ENCODE results near the gene KCNH2. TPM values are rescaled to one million over a fixed set of nuclear protein-coding genes. Genes with fewer than 3 reads are reported as not detected.

Gene KCNH2
- total RNA-seq, 6 experiments from 2014 or later = not detected

- Mint-ChIP-seq H3K27ac (no peak overlapping the region), H3K4me1 (ENCODE audit: low read depth) (peaks cover 7% of the 10 kb centered on the region; the same call in 1 of the 2 replicates), H3K27me3 (ENCODE audit: insufficient read depth) (peaks cover 33% of the 10 kb centered on the region), H3K9me3 (peaks cover 18% of the 10 kb centered on the region), H3K36me3 (ENCODE audit: low read depth) (peaks cover 14% of the 10 kb centered on the region), H3K4me3 (no peak overlapping the region)
- peak; percentile 81 for TF ChIP-seq CTCF (IDR thresholded peaks at IDR 0.05)
- peak; percentile 41 for DNase-seq
Measured at GRCh38 chr7:150986099-150986512, 8.0 kb upstream of the KCNH2 start.

- peak; percentile 11 for DNase-seq
- Mint-ChIP-seq H3K9me3 (no peaks in the 10 kb centered on the region), H3K27ac (no peak overlapping the region), H3K4me1 (ENCODE audit: low read depth) (peaks cover 7% of the 10 kb centered on the region; the same call in 1 of the 2 replicates), H3K36me3 (ENCODE audit: low read depth) (no peaks in the 10 kb centered on the region), H3K4me3 (no peak overlapping the region), H3K27me3 (ENCODE audit: insufficient read depth) (peaks cover 36% of the 10 kb centered on the region)
- TF ChIP-seq CTCF (IDR thresholded peaks at IDR 0.05) = no peak
Measured at GRCh38 chr7:150983893-150984368, 5.8 kb upstream of the KCNH2 start.

- Mint-ChIP-seq H3K36me3 (ENCODE audit: low read depth) (no peaks in the 10 kb centered on the region; the same call in 1 of the 2 replicates), H3K27ac (no peak overlapping the region), H3K4me1 (ENCODE audit: low read depth) (peaks cover 2% of the 10 kb centered on the region; the same call in 1 of the 2 replicates), H3K4me3 (no peak overlapping the region), H3K27me3 (ENCODE audit: insufficient read depth) (peaks cover 34% of the 10 kb centered on the region), H3K9me3 (no peaks in the 10 kb centered on the region)
- DNase-seq = no peak
- no peak for TF ChIP-seq CTCF (IDR thresholded peaks at IDR 0.05)
Measured at GRCh38 chr7:150982351-150982750, 4.2 kb upstream of the KCNH2 start.

GRCh38 chr7:150981644-150982043, 3.5 kb upstream of the KCNH2 start:
- Mint-ChIP-seq H3K27ac (no peak overlapping the region), H3K27me3 (ENCODE audit: insufficient read depth) (peaks cover 38% of the 10 kb centered on the region), H3K36me3 (ENCODE audit: low read depth) (no peaks in the 10 kb centered on the region; the same call in 1 of the 2 replicates), H3K4me3 (no peak overlapping the region), H3K9me3 (no peaks in the 10 kb centered on the region), H3K4me1 (ENCODE audit: low read depth) (peaks cover 5% of the 10 kb centered on the region; the same call in 1 of the 2 replicates)
- TF ChIP-seq CTCF (IDR thresholded peaks at IDR 0.05) = no peak
- no peak for DNase-seq

- H3K4me3 Mint-ChIP-seq = no peak overlapping the region
- no peaks in the 10 kb centered on the region; the same call in 1 of the 2 replicates for H3K36me3 Mint-ChIP-seq (ENCODE audit: low read depth)
- peaks cover 39% of the 10 kb centered on the region for H3K27me3 Mint-ChIP-seq (ENCODE audit: insufficient read depth)
- no peak for DNase-seq
- no peaks in the 10 kb centered on the region for H3K9me3 Mint-ChIP-seq
- H3K27ac Mint-ChIP-seq = no peak overlapping the region
- no peak for TF ChIP-seq CTCF (IDR thresholded peaks at IDR 0.05)
- peaks cover 5% of the 10 kb centered on the region; the same call in 1 of the 2 replicates for H3K4me1 Mint-ChIP-seq (ENCODE audit: low read depth)
Measured at GRCh38 chr7:150980663-150981062, 2.5 kb upstream of the KCNH2 start.

Measured in HFFc6 (cell line).